ENCODE results near the gene P3H2.
A peak's percentile ranks its signal among the peaks of the same experiment; 100 is the strongest.

The P3H2 gene

GRCh38 chr3:190142041-190142440, 21.3 kb upstream of the P3H2 start:
- no peak for TF ChIP-seq JUND (IDR thresholded peaks at IDR 0.05; ENCODE audit: low read depth)
- in situ Hi-C loops (cut with HindIII; ENCODE audit: low pct_unique_long_range_greater_than_20kb, low sequenced_read_pairs): no loop called here
- no peak for DNase-seq (ENCODE audit: low read depth in 1 of 2, low spot score in 1 of 2)

- no peak for TF ChIP-seq JUND (IDR thresholded peaks at IDR 0.05; ENCODE audit: low read depth)
- DNase-seq (ENCODE audit: low read depth in 1 of 2, low spot score in 1 of 2): no peak
- in situ Hi-C loops (cut with HindIII; ENCODE audit: low pct_unique_long_range_greater_than_20kb, low sequenced_read_pairs): no loop called here
Measured at GRCh38 chr3:190139365-190139764, 18.7 kb upstream of the P3H2 start.

- no peak for DNase-seq (ENCODE audit: low read depth in 1 of 2, low spot score in 1 of 2)
- TF ChIP-seq JUND (IDR thresholded peaks at IDR 0.05; ENCODE audit: low read depth): no peak
- in situ Hi-C loops (cut with HindIII; ENCODE audit: low pct_unique_long_range_greater_than_20kb, low sequenced_read_pairs): no loop called here
Measured at GRCh38 chr3:190132371-190132770, 11.7 kb upstream of the P3H2 start.

DNA sequence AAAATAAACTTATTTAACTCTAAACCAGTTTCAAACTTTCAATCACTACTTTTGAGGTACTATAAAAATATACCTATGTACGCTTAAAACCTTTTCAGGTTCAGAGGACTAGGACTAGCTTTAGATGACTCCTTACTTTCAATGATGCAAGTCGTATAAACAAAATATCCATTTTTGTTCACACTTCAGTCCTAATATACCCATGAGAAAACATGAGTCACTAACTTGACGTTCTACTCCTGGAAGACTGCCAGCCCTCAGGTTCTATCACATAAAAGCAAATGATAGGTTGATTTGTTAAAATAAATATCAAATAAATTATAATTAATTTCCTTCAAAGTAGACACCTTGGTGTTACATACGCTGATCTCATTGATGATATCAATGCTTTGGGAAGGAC, 10.6 kb upstream of the P3H2 start:
- in situ Hi-C loops (cut with HindIII; ENCODE audit: low pct_unique_long_range_greater_than_20kb, low sequenced_read_pairs): no loop called here
- DNase-seq (ENCODE audit: low read depth in 1 of 2, low spot score in 1 of 2): no peak
- no peak for TF ChIP-seq JUND (IDR thresholded peaks at IDR 0.05; ENCODE audit: low read depth)

- no peak for TF ChIP-seq JUND (IDR thresholded peaks at IDR 0.05; ENCODE audit: low read depth)
- no peak for DNase-seq (ENCODE audit: low read depth in 1 of 2, low spot score in 1 of 2)
- in situ Hi-C loops (cut with HindIII; ENCODE audit: low pct_unique_long_range_greater_than_20kb, low sequenced_read_pairs): no loop called here
Measured at GRCh38 chr3:190130696-190131095, 10.0 kb upstream of the P3H2 start.

DNA sequence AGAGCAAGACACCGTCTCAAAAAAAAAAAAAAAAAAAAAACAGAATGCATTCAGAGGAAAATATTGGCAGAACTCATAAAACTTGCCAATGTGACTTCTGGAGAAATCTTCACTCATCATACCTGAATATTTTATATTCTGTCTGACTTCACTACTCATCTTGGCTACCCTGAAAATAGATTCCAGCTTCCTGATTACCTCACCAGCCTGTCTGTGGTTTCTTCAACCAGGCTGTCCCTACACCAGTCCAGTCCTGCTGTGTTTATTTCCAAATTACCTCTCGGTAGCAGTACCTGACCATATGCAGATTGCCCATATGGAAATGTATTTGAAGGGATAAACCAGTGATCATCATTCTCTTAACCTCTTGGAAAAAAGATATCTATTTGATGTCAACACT, 9.3 kb upstream of the P3H2 start:
- no peak for TF ChIP-seq JUND (IDR thresholded peaks at IDR 0.05; ENCODE audit: low read depth)
- DNase-seq (ENCODE audit: low read depth in 1 of 2, low spot score in 1 of 2): no peak
- in situ Hi-C loops (cut with HindIII; ENCODE audit: low pct_unique_long_range_greater_than_20kb, low sequenced_read_pairs): no loop called here

GRCh38 chr3:190127797-190128196, 7.1 kb upstream of the P3H2 start:
- in situ Hi-C loops (cut with HindIII; ENCODE audit: low pct_unique_long_range_greater_than_20kb, low sequenced_read_pairs): no loop called here
- DNase-seq (ENCODE audit: low read depth in 1 of 2, low spot score in 1 of 2): no peak
- TF ChIP-seq JUND (IDR thresholded peaks at IDR 0.05; ENCODE audit: low read depth): no peak

DNA sequence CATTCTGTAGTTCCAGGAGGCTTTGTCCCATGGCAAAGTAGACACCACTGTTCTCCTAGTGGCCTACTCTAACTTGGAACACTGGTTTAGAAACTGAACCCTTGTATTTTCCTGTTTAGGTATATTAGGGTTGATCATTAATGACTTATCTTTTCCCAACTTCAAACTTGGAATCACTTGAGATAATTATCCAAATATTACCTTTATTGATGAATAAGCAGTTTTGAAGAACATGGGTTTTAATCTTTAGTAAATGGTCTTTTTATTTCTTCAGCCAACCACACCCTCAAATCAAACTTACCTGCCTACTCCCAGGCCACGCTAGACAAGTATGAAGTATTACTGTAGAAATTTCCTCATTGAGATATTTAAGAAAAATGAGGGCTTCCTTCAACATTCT, 6.5 kb upstream of the P3H2 start:
- in situ Hi-C loops (cut with HindIII; ENCODE audit: low pct_unique_long_range_greater_than_20kb, low sequenced_read_pairs): no loop called here
- no peak for TF ChIP-seq JUND (IDR thresholded peaks at IDR 0.05; ENCODE audit: low read depth)
- no peak for DNase-seq (ENCODE audit: low read depth in 1 of 2, low spot score in 1 of 2)

- DNase-seq (ENCODE audit: low read depth in 1 of 2, low spot score in 1 of 2): no peak
- no peak for TF ChIP-seq JUND (IDR thresholded peaks at IDR 0.05; ENCODE audit: low read depth)
- in situ Hi-C loops (cut with HindIII; ENCODE audit: low pct_unique_long_range_greater_than_20kb, low sequenced_read_pairs): no loop called here
Measured at GRCh38 chr3:190125436-190126068, 4.9 kb upstream of the P3H2 start.

DNA sequence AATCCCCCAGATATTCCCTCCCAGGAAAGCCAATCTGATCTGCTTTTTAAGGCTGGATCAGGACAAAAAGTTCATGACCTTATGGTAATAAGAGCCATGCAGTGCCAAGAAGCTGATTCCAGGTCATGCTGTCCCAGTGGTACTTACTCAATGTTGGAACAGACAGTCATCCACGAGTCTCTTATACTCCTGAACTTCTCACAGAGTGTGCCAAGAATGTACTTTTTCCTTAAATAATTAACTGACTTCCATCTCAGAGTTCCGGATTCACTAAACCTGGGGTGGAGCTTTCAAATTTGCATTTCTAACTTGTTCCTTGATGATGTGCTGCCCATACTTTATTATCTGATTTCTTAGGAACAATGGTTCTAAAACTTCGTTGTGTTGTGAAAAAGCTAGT, 3.4 kb upstream of the P3H2 start:
- DNase-seq (ENCODE audit: low read depth in 1 of 2, low spot score in 1 of 2): peak in 1 of 2 experiments; percentile 20
- in situ Hi-C loops (cut with HindIII; ENCODE audit: low pct_unique_long_range_greater_than_20kb, low sequenced_read_pairs): no loop called here
- TF ChIP-seq JUND (IDR thresholded peaks at IDR 0.05; ENCODE audit: low read depth): no peak

GRCh38 chr3:190122198-190122771, 1.6 kb upstream of the P3H2 start:
- TF ChIP-seq JUND (IDR thresholded peaks at IDR 0.05; ENCODE audit: low read depth): no peak
- in situ Hi-C loops (cut with HindIII; ENCODE audit: low pct_unique_long_range_greater_than_20kb, low sequenced_read_pairs): no loop called here
- DNase-seq (ENCODE audit: low read depth in 1 of 2, low spot score in 1 of 2): no peak

- DNase-seq (ENCODE audit: low read depth in 1 of 2, low spot score in 1 of 2): no peak
- no peak for TF ChIP-seq JUND (IDR thresholded peaks at IDR 0.05; ENCODE audit: low read depth)
- in situ Hi-C loops (cut with HindIII; ENCODE audit: low pct_unique_long_range_greater_than_20kb, low sequenced_read_pairs): no loop called here
Measured at GRCh38 chr3:190121383-190121782, 686 bp upstream of the P3H2 start.

GRCh38 chr3:190121061-190121377, 322 bp upstream of the P3H2 start:
- no peak for TF ChIP-seq JUND (IDR thresholded peaks at IDR 0.05; ENCODE audit: low read depth)
- DNase-seq (ENCODE audit: low read depth in 1 of 2, low spot score in 1 of 2): no peak
- in situ Hi-C loops (cut with HindIII; ENCODE audit: low pct_unique_long_range_greater_than_20kb, low sequenced_read_pairs): no loop called here
